ENCODE results near the gene DNAH2. TPM values are rescaled to one million over a fixed set of nuclear protein-coding genes. Genes with fewer than 3 reads are reported as not detected.

DNAH2 gene
- polyA plus RNA-seq, 2 of the 4 experiments (the other 2 are of a cell fraction): 0.01 to 0.08 TPM

GRCh38 chr17:7814969-7815368 lies 97.4 kb downstream of the DNAH2 start:
- no peak for DNase-seq (ENCODE audit: low read depth in 1 of 2, low spot score in 1 of 2)
- POLR2A ChIA-PET: no interaction called here
- ATAC-seq: no peak
- 60% methylated on average over 5 of the region's 5 CpGs for WGBS (ENCODE audit: missing lambda C conversion rate)
- peaks cover under 1% of the 10 kb centered on the region; the same call in 1 of the 3 replicates for H3K4me1 ChIP-seq
- no peak overlapping the region for H3K4me2 ChIP-seq
- no peak for TF ChIP-seq EP300 (IDR thresholded peaks at IDR 0.05)
- TF ChIP-seq TP53 (CRISPR knock-in tag; IDR thresholded peaks at IDR 0.05): no peak
- no peak for TF ChIP-seq JUN (IDR thresholded peaks at IDR 0.05)
- TF ChIP-seq HOXA7 (CRISPR knock-in tag; IDR thresholded peaks at IDR 0.05): no peak
- TF ChIP-seq CHD4 (IDR thresholded peaks at IDR 0.05; ENCODE audit: borderline replicate concordance): no peak
- TF ChIP-seq HMGXB4 (CRISPR knock-in tag; IDR thresholded peaks at IDR 0.05; ENCODE audit: borderline replicate concordance): no peak
- TF ChIP-seq RNF2 (IDR thresholded peaks at IDR 0.05; ENCODE audit: borderline replicate concordance, low read depth): no peak
- no peak for TF ChIP-seq EHF (CRISPR knock-in tag; IDR thresholded peaks at IDR 0.05)
- TF ChIP-seq MAX (IDR thresholded peaks at IDR 0.05): no peak
- no peak for TF ChIP-seq MAZ (IDR thresholded peaks at IDR 0.05; ENCODE audit: borderline replicate concordance, low read depth, low read length)
- TF ChIP-seq SREBF2 (IDR thresholded peaks at IDR 0.05): no peak
- FAIRE-seq: no peak
- CTCF ChIA-PET: interaction anchor here (0.6 to 3.0 kb wide), 2 partner anchors 71 to 157 kb away, joined by 3 to 18 read pairs; no protein-coding TSS in a partner anchor
- no peak overlapping the region for H3K27ac ChIP-seq
- H3K9me3 ChIP-seq: no peaks in the 10 kb centered on the region
- no peak overlapping the region for H3K4me3 ChIP-seq

DNA sequence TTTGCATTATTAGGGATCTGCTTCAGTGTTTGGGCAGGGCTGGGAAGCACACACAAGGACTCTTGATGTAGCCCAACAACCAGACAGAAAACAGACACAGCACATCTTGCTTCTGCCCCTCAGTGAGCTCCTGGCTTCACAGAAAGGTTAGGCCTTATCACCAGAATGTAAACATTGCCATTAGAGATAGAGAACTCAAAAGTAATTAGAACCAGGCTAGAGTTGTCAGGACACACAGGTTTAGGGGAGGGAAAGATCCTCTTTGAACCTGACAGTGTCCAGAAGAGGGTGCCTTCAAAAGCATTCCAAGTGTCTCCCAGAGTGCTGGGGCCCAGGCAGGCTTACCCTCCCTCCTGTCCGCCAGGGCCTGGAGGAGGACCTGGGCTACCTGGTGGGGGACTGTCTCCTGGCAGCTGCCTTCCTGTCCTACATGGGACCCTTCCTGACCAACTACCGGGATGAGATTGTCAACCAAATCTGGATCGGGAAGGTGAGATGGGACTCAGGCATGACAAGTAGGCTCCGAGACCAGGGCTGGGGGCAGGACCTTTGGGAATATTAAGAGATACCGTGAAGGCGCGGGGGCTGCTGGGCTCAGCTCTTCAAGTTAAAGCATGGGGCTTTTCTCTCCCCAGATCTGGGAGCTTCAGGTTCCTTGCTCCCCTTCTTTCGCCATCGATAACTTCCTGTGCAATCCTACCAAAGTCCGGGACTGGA lies 99.5 kb downstream of the DNAH2 start:
- Histone ChIP-seq H3K4me2 (no peak overlapping the region), H3K27ac (no peak overlapping the region), H3K9me3 (no peaks in the 10 kb centered on the region), H3K4me1 (no peaks in the 10 kb centered on the region), H3K4me3 (no peak overlapping the region)
- WGBS (ENCODE audit: missing lambda C conversion rate): 89% methylated on average over 10 of the region's 10 CpGs
- no peak for FAIRE-seq
- no peak for DNase-seq (ENCODE audit: low read depth in 1 of 2, low spot score in 1 of 2)
- ChIA-PET CTCF (interaction anchor here (1.0 to 12.3 kb wide), 16 partner anchors 8 to 243 kb away, joined by 3 to 122 read pairs (median 8); partner anchors contain the start of genes CYB5D1 and NAA38), POLR2A (interaction anchor here (1.6 to 1.7 kb wide), 2 partner anchors 40 to 131 kb away, joined by 3 to 6 read pairs; partner anchors contain the start of gene NAA38)
- TF ChIP-seq FOSL2 (IDR thresholded peaks at IDR 0.05): no peak
- TF ChIP-seq FOSL2 (CRISPR knock-in tag; IDR thresholded peaks at IDR 0.05): no peak
- no peak for TF ChIP-seq HMGXB4 (CRISPR knock-in tag; IDR thresholded peaks at IDR 0.05; ENCODE audit: borderline replicate concordance)
- no peak for TF ChIP-seq MAFK (IDR thresholded peaks at IDR 0.05; ENCODE audit: partially characterized antibody)
- no peak for TF ChIP-seq TFCP2L1 (CRISPR knock-in tag; IDR thresholded peaks at IDR 0.05)
- no peak for ATAC-seq

DNA sequence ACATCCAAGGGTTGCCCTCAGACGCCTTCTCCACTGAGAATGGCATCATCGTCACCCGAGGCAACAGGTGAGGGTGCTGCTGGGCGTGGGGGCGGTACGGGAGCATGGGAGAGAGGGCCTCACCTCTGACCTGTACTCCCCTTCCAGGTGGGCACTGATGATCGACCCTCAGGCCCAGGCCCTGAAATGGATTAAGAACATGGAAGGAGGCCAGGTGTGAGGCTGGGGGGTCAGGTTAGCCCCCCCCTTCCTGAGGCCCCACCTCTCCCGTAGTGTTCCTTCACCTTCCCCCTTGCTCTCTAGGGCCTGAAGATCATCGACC lies 100.1 kb downstream of the DNAH2 start:
- ChIA-PET CTCF (interaction anchor here (0.6 to 24.7 kb wide), 13 partner anchors 8 to 243 kb away, joined by 3 to 677 read pairs (median 8); partner anchors contain the start of genes KDM6B and NAA38), POLR2A (no interaction called here)
- H3K27ac ChIP-seq: no peak overlapping the region
- 75% methylated on average over 9 of the region's 9 CpGs for WGBS (ENCODE audit: missing lambda C conversion rate)
- no peak overlapping the region for H3K4me2 ChIP-seq
- H3K4me3 ChIP-seq: no peak overlapping the region
- FAIRE-seq: no peak
- DNase-seq (ENCODE audit: low read depth in 1 of 2, low spot score in 1 of 2): no peak
- ATAC-seq: no peak
- no peaks in the 10 kb centered on the region for H3K9me3 ChIP-seq
- H3K4me1 ChIP-seq: no peaks in the 10 kb centered on the region
- TF ChIP-seq MYC (IDR thresholded peaks at IDR 0.05; ENCODE audit: borderline replicate concordance, low read length): no peak
- TF ChIP-seq PBX3 (IDR thresholded peaks at IDR 0.05): no peak
- no peak for TF ChIP-seq NR3C1 (IDR thresholded peaks at IDR 0.05)
- no peak for TF ChIP-seq SREBF2 (IDR thresholded peaks at IDR 0.05)
- TF ChIP-seq HMGXB4 (CRISPR knock-in tag; IDR thresholded peaks at IDR 0.05; ENCODE audit: borderline replicate concordance): no peak
- no peak for TF ChIP-seq NFE2L2 (conservative IDR thresholded peaks at IDR 0.05; ENCODE audit: low read length)
- no peak for TF ChIP-seq KDM1A (IDR thresholded peaks at IDR 0.05; ENCODE audit: low read depth)
- no peak for TF ChIP-seq CHD4 (IDR thresholded peaks at IDR 0.05; ENCODE audit: borderline replicate concordance)
- no peak for TF ChIP-seq BHLHE40 (IDR thresholded peaks at IDR 0.05; ENCODE audit: low read depth, low read length)
- no peak for TF ChIP-seq ZSCAN20 (CRISPR knock-in tag; IDR thresholded peaks at IDR 0.05)
- no peak for TF ChIP-seq GATA3 (IDR thresholded peaks at IDR 0.05; ENCODE audit: borderline replicate concordance)
- no peak for TF ChIP-seq CBX8 (IDR thresholded peaks at IDR 0.05)
- no peak for TF ChIP-seq SMC3 (IDR thresholded peaks at IDR 0.05)
- TF ChIP-seq TP53 (CRISPR knock-in tag; IDR thresholded peaks at IDR 0.05): no peak
- TF ChIP-seq FOSB (CRISPR knock-in tag; IDR thresholded peaks at IDR 0.05): no peak
- no peak for TF ChIP-seq POLR2AphosphoS2 (conservative IDR thresholded peaks at IDR 0.05; ENCODE audit: low read length)

All from A549 (cell line).